ENCODE data around the gene ETNK2. TPM values are rescaled to one million over a fixed set of nuclear protein-coding genes. Genes with fewer than 3 reads are reported as not detected.

Gene ETNK2
- polyA plus RNA-seq, 2 donors: 9.5 to 16.1 TPM

GRCh38 chr1:204150702-204151551 is 917 bp downstream of the ETNK2 start:
- peaks cover 11 to 30% of the 10 kb centered on the region in 2 donors for H3K4me1 ChIP-seq (ENCODE audit: control insufficient read depth in 2 of 2, insufficient read depth in 2 of 2, low read length in 1 of 2)
- 28 to 31% methylated on average over 33 of the region's 33 CpGs for whole genome bisulfite sequencing, 2 donors
- H3K27ac ChIP-seq (ENCODE audit: low read depth in 2 of 2, low read length in 1 of 2): peak overlapping the region; percentile 34 to 72
- H3K36me3 ChIP-seq (ENCODE audit: control insufficient read depth in 2 of 2, insufficient read depth in 2 of 2, low read length in 1 of 2): peaks cover 0 to 2% of the 10 kb centered on the region in 2 donors
- no peaks in the 10 kb centered on the region for H3K9me3 ChIP-seq (ENCODE audit: control insufficient read depth in 2 of 2, insufficient read depth in 1 of 2, low read depth in 1 of 2, low read length in 1 of 2)
- H3K27me3 ChIP-seq (ENCODE audit: control insufficient read depth in 1 of 2, insufficient read depth in 2 of 2, low read length in 2 of 2): no peaks in the 10 kb centered on the region
- peak overlapping the region; percentile 66 to 68 for H3K4me3 ChIP-seq (ENCODE audit: low read depth in 1 of 2, low read length in 2 of 2)

GRCh38 chr1:204149635-204150565 is 1.9 kb downstream of the ETNK2 start:
- no peaks in the 10 kb centered on the region for H3K27me3 ChIP-seq (ENCODE audit: control insufficient read depth in 1 of 2, insufficient read depth in 2 of 2, low read length in 2 of 2)
- H3K4me3 ChIP-seq (ENCODE audit: low read depth in 1 of 2, low read length in 2 of 2): no peak overlapping the region
- no peaks in the 10 kb centered on the region for H3K9me3 ChIP-seq (ENCODE audit: control insufficient read depth in 2 of 2, insufficient read depth in 1 of 2, low read depth in 1 of 2, low read length in 1 of 2)
- peaks cover 0 to 3% of the 10 kb centered on the region in 2 donors for H3K36me3 ChIP-seq (ENCODE audit: control insufficient read depth in 2 of 2, insufficient read depth in 2 of 2, low read length in 1 of 2)
- peak overlapping the region in 1 of 2 donors; percentile 47 for H3K27ac ChIP-seq (ENCODE audit: low read depth in 2 of 2, low read length in 1 of 2)
- WGBS, 2 donors: 73 to 79% methylated on average over 16 of the region's 16 CpGs
- H3K4me1 ChIP-seq (ENCODE audit: control insufficient read depth in 2 of 2, insufficient read depth in 2 of 2, low read length in 1 of 2): peaks cover 10 to 25% of the 10 kb centered on the region in 2 donors

GRCh38 chr1:204149107-204149506 is 2.7 kb downstream of the ETNK2 start:
- H3K36me3 ChIP-seq (ENCODE audit: control insufficient read depth in 2 of 2, insufficient read depth in 2 of 2, low read length in 1 of 2): peaks cover 0 to 3% of the 10 kb centered on the region in 2 donors
- H3K4me1 ChIP-seq (ENCODE audit: control insufficient read depth in 2 of 2, insufficient read depth in 2 of 2, low read length in 1 of 2): peaks cover 8 to 19% of the 10 kb centered on the region in 2 donors
- peak overlapping the region in 1 of 2 donors; percentile 7 for H3K27ac ChIP-seq (ENCODE audit: low read depth in 2 of 2, low read length in 1 of 2)
- no peak overlapping the region for H3K4me3 ChIP-seq (ENCODE audit: low read depth in 1 of 2, low read length in 2 of 2)
- WGBS, 2 donors: 43 to 51% methylated on average over 2 of the region's 2 CpGs
- H3K27me3 ChIP-seq (ENCODE audit: control insufficient read depth in 1 of 2, insufficient read depth in 2 of 2, low read length in 2 of 2): no peaks in the 10 kb centered on the region
- H3K9me3 ChIP-seq (ENCODE audit: control insufficient read depth in 2 of 2, insufficient read depth in 1 of 2, low read depth in 1 of 2, low read length in 1 of 2): no peaks in the 10 kb centered on the region

- H3K4me1 ChIP-seq (ENCODE audit: control insufficient read depth in 2 of 2, insufficient read depth in 2 of 2, low read length in 1 of 2): peaks cover 6 to 14% of the 10 kb centered on the region in 2 donors
- WGBS, 2 donors: 82 to 83% methylated on average over 13 of the region's 13 CpGs
- H3K27ac ChIP-seq (ENCODE audit: low read depth in 2 of 2, low read length in 1 of 2): no peak overlapping the region
Observed at GRCh38 chr1:204147406-204148383, 4.1 kb downstream of the ETNK2 start.

GRCh38 chr1:204146965-204147364 is 4.9 kb downstream of the ETNK2 start:
- peaks cover 4 to 8% of the 10 kb centered on the region in 2 donors for H3K4me1 ChIP-seq (ENCODE audit: control insufficient read depth in 2 of 2, insufficient read depth in 2 of 2, low read length in 1 of 2)
- no peaks in the 10 kb centered on the region for H3K9me3 ChIP-seq (ENCODE audit: control insufficient read depth in 2 of 2, insufficient read depth in 1 of 2, low read depth in 1 of 2, low read length in 1 of 2)
- H3K4me3 ChIP-seq (ENCODE audit: low read depth in 1 of 2, low read length in 2 of 2): no peak overlapping the region
- 94 to 95% methylated on average over 7 of the region's 7 CpGs for WGBS, 2 donors
- no peak overlapping the region for H3K27ac ChIP-seq (ENCODE audit: low read depth in 2 of 2, low read length in 1 of 2)
- peaks cover 0 to 3% of the 10 kb centered on the region in 2 donors for H3K36me3 ChIP-seq (ENCODE audit: control insufficient read depth in 2 of 2, insufficient read depth in 2 of 2, low read length in 1 of 2)
- no peaks in the 10 kb centered on the region for H3K27me3 ChIP-seq (ENCODE audit: control insufficient read depth in 1 of 2, insufficient read depth in 2 of 2, low read length in 2 of 2)

More at GRCh38 chr1:204147406-204148383, 4.1 kb downstream of the ETNK2 start:
- Histone ChIP-seq H3K27me3 (ENCODE audit: control insufficient read depth in 1 of 2, insufficient read depth in 2 of 2, low read length in 2 of 2) (no peaks in the 10 kb centered on the region), H3K9me3 (ENCODE audit: control insufficient read depth in 2 of 2, insufficient read depth in 1 of 2, low read depth in 1 of 2, low read length in 1 of 2) (no peaks in the 10 kb centered on the region), H3K36me3 (ENCODE audit: control insufficient read depth in 2 of 2, insufficient read depth in 2 of 2, low read length in 1 of 2) (peaks cover 0 to 3% of the 10 kb centered on the region in 2 donors), H3K4me3 (ENCODE audit: low read depth in 1 of 2, low read length in 2 of 2) (no peak overlapping the region)

GRCh38 chr1:204146309-204146708 is 5.5 kb downstream of the ETNK2 start:
- Histone ChIP-seq H3K27ac (ENCODE audit: low read depth in 2 of 2, low read length in 1 of 2) (no peak overlapping the region), H3K4me3 (ENCODE audit: low read depth in 1 of 2, low read length in 2 of 2) (no peak overlapping the region), H3K9me3 (ENCODE audit: control insufficient read depth in 2 of 2, insufficient read depth in 1 of 2, low read depth in 1 of 2, low read length in 1 of 2) (no peaks in the 10 kb centered on the region), H3K4me1 (ENCODE audit: control insufficient read depth in 2 of 2, insufficient read depth in 2 of 2, low read length in 1 of 2) (peaks cover 3 to 8% of the 10 kb centered on the region in 2 donors), H3K36me3 (ENCODE audit: control insufficient read depth in 2 of 2, insufficient read depth in 2 of 2, low read length in 1 of 2) (peaks cover 0 to 3% of the 10 kb centered on the region in 2 donors), H3K27me3 (ENCODE audit: control insufficient read depth in 1 of 2, insufficient read depth in 2 of 2, low read length in 2 of 2) (no peaks in the 10 kb centered on the region)
- WGBS, 2 donors: 79 to 87% methylated on average over 6 of the region's 6 CpGs

GRCh38 chr1:204145033-204145504 is 6.8 kb downstream of the ETNK2 start:
- no peaks in the 10 kb centered on the region for H3K27me3 ChIP-seq (ENCODE audit: control insufficient read depth in 1 of 2, insufficient read depth in 2 of 2, low read length in 2 of 2)
- no peaks in the 10 kb centered on the region for H3K9me3 ChIP-seq (ENCODE audit: control insufficient read depth in 2 of 2, insufficient read depth in 1 of 2, low read depth in 1 of 2, low read length in 1 of 2)
- H3K4me1 ChIP-seq (ENCODE audit: control insufficient read depth in 2 of 2, insufficient read depth in 2 of 2, low read length in 1 of 2): peaks cover 0 to 4% of the 10 kb centered on the region in 2 donors
- peaks cover 0 to 3% of the 10 kb centered on the region in 2 donors for H3K36me3 ChIP-seq (ENCODE audit: control insufficient read depth in 2 of 2, insufficient read depth in 2 of 2, low read length in 1 of 2)
- 48 to 52% methylated on average over 4 of the region's 4 CpGs for WGBS, 2 donors
- no peak overlapping the region for H3K4me3 ChIP-seq (ENCODE audit: low read depth in 1 of 2, low read length in 2 of 2)
- H3K27ac ChIP-seq (ENCODE audit: low read depth in 2 of 2, low read length in 1 of 2): no peak overlapping the region

- Histone ChIP-seq H3K27me3 (ENCODE audit: control insufficient read depth in 1 of 2, insufficient read depth in 2 of 2, low read length in 2 of 2) (no peaks in the 10 kb centered on the region), H3K9me3 (ENCODE audit: control insufficient read depth in 2 of 2, insufficient read depth in 1 of 2, low read depth in 1 of 2, low read length in 1 of 2) (no peaks in the 10 kb centered on the region), H3K27ac (ENCODE audit: low read depth in 2 of 2, low read length in 1 of 2) (no peak overlapping the region), H3K4me1 (ENCODE audit: control insufficient read depth in 2 of 2, insufficient read depth in 2 of 2, low read length in 1 of 2) (peaks cover 1 to 2% of the 10 kb centered on the region in 2 donors), H3K4me3 (ENCODE audit: low read depth in 1 of 2, low read length in 2 of 2) (no peak overlapping the region), H3K36me3 (ENCODE audit: control insufficient read depth in 2 of 2, insufficient read depth in 2 of 2, low read length in 1 of 2) (peaks cover 0 to 5% of the 10 kb centered on the region in 2 donors)
- 68 to 81% methylated on average over 14 of the region's 14 CpGs for WGBS, 2 donors
Observed at GRCh38 chr1:204143276-204144041, 8.4 kb downstream of the ETNK2 start.
